OCI-LY3 (cell line): Measurements from ENCODE around the gene HSDL2.

Experiments used
- EZH2phosphoT487 ChIP-seq: fragments of 200-600 bp; shearing (Covaris generic); IDR thresholded peaks from 2 replicates; pipeline ENCODE4 v1.6.1; 2018; ENCODE audit warnings: antibody characterized with exemption, mixed run types, low read depth
- TF ChIP-seq, protein P1 (sequence below): fragments of 200-600, 300-600 bp; sonication (generic); IDR thresholded peaks from 2 replicates; pipeline ENCODE4 v1.5.1; 2014; ENCODE audit warnings: antibody characterized with exemption, low read length, low read depth

DNA sequence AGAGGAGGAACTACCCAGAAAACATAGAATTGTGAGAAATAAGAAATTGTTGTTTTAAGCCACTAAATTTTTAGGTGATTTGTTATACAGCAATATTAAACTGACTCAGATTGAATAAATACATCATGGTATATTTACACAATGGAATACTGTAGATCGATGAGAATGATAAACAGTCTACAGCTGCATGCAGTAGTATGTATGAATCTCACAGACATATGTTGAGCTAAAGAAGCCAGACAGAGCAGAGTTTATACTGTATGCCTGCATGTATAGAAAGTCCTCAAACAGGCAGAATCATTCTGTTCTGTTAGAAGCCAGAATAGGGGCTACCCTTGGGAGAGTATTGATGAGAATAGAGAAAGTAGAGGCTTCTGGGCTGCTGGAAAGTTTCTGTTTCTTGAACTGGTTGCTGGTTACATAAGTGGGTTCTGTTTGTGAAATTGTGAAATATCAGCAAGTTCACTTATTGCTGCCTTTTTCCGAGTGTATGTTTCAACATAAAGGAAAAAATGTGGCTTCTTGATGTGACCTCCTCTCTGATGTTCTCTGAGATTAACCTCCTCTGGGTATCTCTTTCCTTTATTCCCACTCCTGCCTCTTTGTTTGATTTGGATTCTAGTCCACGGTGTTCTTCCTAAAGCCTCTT is 116.3 kb downstream of the HSDL2 start:
- TF ChIP-seq, protein P1, sequence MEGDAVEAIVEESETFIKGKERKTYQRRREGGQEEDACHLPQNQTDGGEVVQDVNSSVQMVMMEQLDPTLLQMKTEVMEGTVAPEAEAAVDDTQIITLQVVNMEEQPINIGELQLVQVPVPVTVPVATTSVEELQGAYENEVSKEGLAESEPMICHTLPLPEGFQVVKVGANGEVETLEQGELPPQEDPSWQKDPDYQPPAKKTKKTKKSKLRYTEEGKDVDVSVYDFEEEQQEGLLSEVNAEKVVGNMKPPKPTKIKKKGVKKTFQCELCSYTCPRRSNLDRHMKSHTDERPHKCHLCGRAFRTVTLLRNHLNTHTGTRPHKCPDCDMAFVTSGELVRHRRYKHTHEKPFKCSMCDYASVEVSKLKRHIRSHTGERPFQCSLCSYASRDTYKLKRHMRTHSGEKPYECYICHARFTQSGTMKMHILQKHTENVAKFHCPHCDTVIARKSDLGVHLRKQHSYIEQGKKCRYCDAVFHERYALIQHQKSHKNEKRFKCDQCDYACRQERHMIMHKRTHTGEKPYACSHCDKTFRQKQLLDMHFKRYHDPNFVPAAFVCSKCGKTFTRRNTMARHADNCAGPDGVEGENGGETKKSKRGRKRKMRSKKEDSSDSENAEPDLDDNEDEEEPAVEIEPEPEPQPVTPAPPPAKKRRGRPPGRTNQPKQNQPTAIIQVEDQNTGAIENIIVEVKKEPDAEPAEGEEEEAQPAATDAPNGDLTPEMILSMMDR: no peak
- no peak for TF ChIP-seq EZH2phosphoT487
